ENCODE results near the gene COA8. TPM values are rescaled to one million over a fixed set of nuclear protein-coding genes. Genes with fewer than 3 reads are reported as not detected.

Gene COA8
- total RNA-seq, 1 donor from 2014 or later, result 45.1 TPM

- no peak for TF ChIP-seq CTCF (IDR thresholded peaks at IDR 0.05; ENCODE audit: unreplicated experiment)
- peaks cover 11% of the 10 kb centered on the region for H3K4me1 Mint-ChIP-seq (ENCODE audit: low read depth)
- H3K27me3 Mint-ChIP-seq, result no peaks in the 10 kb centered on the region
- no peak overlapping the region for H3K27ac Mint-ChIP-seq
- H3K9me3 Mint-ChIP-seq (ENCODE audit: low read depth), result no peaks in the 10 kb centered on the region
- no peak overlapping the region for H3K4me3 Mint-ChIP-seq (ENCODE audit: low read depth)
- no peak for DNase-seq (ENCODE audit: low spot score, unreplicated experiment)
- H3K36me3 Mint-ChIP-seq (ENCODE audit: insufficient read depth), result no peaks in the 10 kb centered on the region
These were observed 29.4 kb upstream of the COA8 start for GRCh38 chr14:103533137-103533998.

GRCh38 chr14:103533999-103534575 is 28.7 kb upstream of the COA8 start:
- Mint-ChIP-seq H3K27ac (no peak overlapping the region), H3K27me3 (no peaks in the 10 kb centered on the region), H3K9me3 (ENCODE audit: low read depth) (no peaks in the 10 kb centered on the region), H3K4me1 (ENCODE audit: low read depth) (peaks cover 8% of the 10 kb centered on the region), H3K4me3 (ENCODE audit: low read depth) (no peak overlapping the region), H3K36me3 (ENCODE audit: insufficient read depth) (no peaks in the 10 kb centered on the region)
- TF ChIP-seq CTCF (IDR thresholded peaks at IDR 0.05; ENCODE audit: unreplicated experiment), result no peak
- DNase-seq (ENCODE audit: low spot score, unreplicated experiment), result no peak

GRCh38 chr14:103534576-103535061 is 28.1 kb upstream of the COA8 start:
- no peak for TF ChIP-seq CTCF (IDR thresholded peaks at IDR 0.05; ENCODE audit: unreplicated experiment)
- H3K9me3 Mint-ChIP-seq (ENCODE audit: low read depth), result no peaks in the 10 kb centered on the region
- H3K27me3 Mint-ChIP-seq, result no peaks in the 10 kb centered on the region
- H3K4me3 Mint-ChIP-seq (ENCODE audit: low read depth), result no peak overlapping the region
- peaks cover 6% of the 10 kb centered on the region for H3K4me1 Mint-ChIP-seq (ENCODE audit: low read depth)
- no peaks in the 10 kb centered on the region for H3K36me3 Mint-ChIP-seq (ENCODE audit: insufficient read depth)
- no peak overlapping the region for H3K27ac Mint-ChIP-seq
- DNase-seq (ENCODE audit: low spot score, unreplicated experiment), result no peak

- peaks cover 1% of the 10 kb centered on the region for H3K4me1 Mint-ChIP-seq (ENCODE audit: low read depth)
- H3K36me3 Mint-ChIP-seq (ENCODE audit: insufficient read depth), result no peaks in the 10 kb centered on the region
- no peaks in the 10 kb centered on the region for H3K9me3 Mint-ChIP-seq (ENCODE audit: low read depth)
- no peak overlapping the region for H3K27ac Mint-ChIP-seq
- H3K27me3 Mint-ChIP-seq, result no peaks in the 10 kb centered on the region
- no peak overlapping the region for H3K4me3 Mint-ChIP-seq (ENCODE audit: low read depth)
- TF ChIP-seq CTCF (IDR thresholded peaks at IDR 0.05; ENCODE audit: unreplicated experiment), result no peak
- DNase-seq (ENCODE audit: low spot score, unreplicated experiment), result no peak
These were observed 27.5 kb upstream of the COA8 start for GRCh38 chr14:103535081-103535890.
